Esophagus muscularis mucosa (tissue), 4 donors: ENCODE data around the gene RACGAP1. TPM values are rescaled to one million over a fixed set of nuclear protein-coding genes. Genes with fewer than 3 reads are reported as not detected.

Experiments
- DNase-seq: peaks from one replicate; pipeline ENCODE4 v3.0.0-alpha.2; 2017; ENCODE audit errors: extremely low spot score
- H3K27ac ChIP-seq, 4 donors: fragments of 200-600 bp; sonication (generic); replicated peaks in 1 of 4; 1 replicate in 3 of 4; 2 replicates in 1 of 4; pipeline ENCODE4 v1.5.1; 2016 to 2019; ENCODE audit warnings: mild to moderate bottlenecking in 1 of 4
- H3K27me3 ChIP-seq, 4 donors: fragments of 200-600 bp; sonication (generic); one replicate each; pipeline versions ENCODE4 v1.5.1 to v1.6.0; 2016 to 2019
- H3K36me3 ChIP-seq, 4 donors: fragments of 200-600 bp; sonication (generic); one replicate each; pipeline ENCODE4 v1.5.1; 2016 to 2019
- H3K4me1 ChIP-seq, 4 donors: fragments of 200-600 bp; sonication (generic); one replicate each; pipeline ENCODE4 v1.5.1; 2016 to 2019
- H3K4me3 ChIP-seq, 4 donors: fragments of 200-600 bp; sonication (generic); 1 replicate in 2 of 4; 2 replicates in 2 of 4; pipeline ENCODE4 v1.5.1; 2016 to 2019; ENCODE audit warnings: mild to moderate bottlenecking in 4 of 4, moderate library complexity in 1 of 4
- H3K9me3 ChIP-seq, 4 donors: fragments of 200-600 bp; sonication (generic); 1 replicate in 3 of 4; 2 replicates in 1 of 4; pipeline ENCODE4 v1.5.1; 2016 to 2019
- EP300 ChIP-seq: sonication (generic); formaldehyde crosslinking; IDR thresholded peaks from one replicate; pipeline ENCODE4 v1.6.1; 2017; ENCODE audit warnings: antibody characterized with exemption
- POLR2A ChIP-seq: fragments of 450-650 bp; IDR thresholded peaks from one replicate; pipeline ENCODE4 v1.6.1; 2017; ENCODE audit warnings: antibody characterized with exemption, moderate library complexity, mild to moderate bottlenecking, low read depth
- POLR2AphosphoS5 ChIP-seq, 2 donors: sonication (generic); formaldehyde crosslinking; IDR thresholded peaks; one replicate each; pipeline ENCODE4 v1.6.1; 2017; ENCODE audit warnings: antibody characterized with exemption in 2 of 2
- WGBS: methylation state at CpG from one replicate; pipeline ENCODE4 v1.1.5; 2018; 5-methylcytosine and 5-hydroxymethylcytosine counted together
- intact Hi-C: fragments of 100-400 bp; cut with DNase I; formaldehyde crosslinking; loops from one replicate; pipeline ENCODE4 v1.15.1; 2023
- total RNA-seq, 4 donors: library from RNA; depleted of rRNA; stranded (reverse); fragments of >200 nt; gene quantifications; one replicate each; pipeline versions ENCODE4 v1.1.0 to v1.2.1, GENCODE V29; 2016
- TF ChIP-seq, protein P1 (sequence below), 3 experiments: fragments of 200-600 bp in 2 of 3; fragments of 450-650 bp in 1 of 3; sonication (generic) in 2 of 3; IDR thresholded peaks; one replicate each; pipeline ENCODE4 v1.5.1; 2017 to 2019; ENCODE audit warnings: antibody characterized with exemption in 3 of 3, mild to moderate bottlenecking in 2 of 3, moderate library complexity in 1 of 3

Gene RACGAP1
- total RNA-seq, 4 donors from 2014 or later, result 10.5 to 13.3 (median 11.4) TPM

DNA sequence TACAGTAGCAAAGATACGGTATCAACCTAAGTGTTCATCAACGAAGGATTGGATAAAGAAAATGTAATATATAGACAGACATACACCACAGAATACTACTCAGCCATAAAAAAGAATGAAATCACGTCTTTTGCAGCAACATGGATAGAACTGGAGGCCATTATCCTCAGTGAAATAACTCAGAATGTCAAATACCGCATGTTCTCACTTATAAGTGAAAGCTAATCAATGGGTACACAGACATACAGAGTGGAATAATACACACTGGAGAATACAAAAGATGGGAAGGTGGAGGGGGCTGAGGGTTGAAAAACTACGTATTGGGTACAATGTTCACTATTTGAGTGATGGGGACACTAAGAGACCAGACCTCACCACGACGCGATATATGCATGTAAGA lies 1.1 kb downstream of the RACGAP1 start:
- no peaks in the 10 kb centered on the region for H3K9me3 ChIP-seq
- H3K4me3 ChIP-seq, result peak overlapping the region in 2 of 4 donors; percentile 70 to 78
- no peak for DNase-seq
- H3K27ac ChIP-seq, result no peak overlapping the region
- peaks cover 7 to 25% (median 13%) of the 10 kb centered on the region in 4 donors for H3K4me1 ChIP-seq
- H3K27me3 ChIP-seq, result no peaks in the 10 kb centered on the region
- intact Hi-C loops, result loop anchor here (5.0 kb wide), 1 partner anchor 43 kb away; no protein-coding TSS in a partner anchor
- WGBS, result 83% methylated on average over 8 of the region's 8 CpGs
- no peaks in the 10 kb centered on the region for H3K36me3 ChIP-seq
- TF ChIP-seq POLR2A (no peak), EP300 (no peak), POLR2AphosphoS5 (IDR thresholded peaks at IDR 0.05) (no peak)
- TF ChIP-seq, protein P1, sequence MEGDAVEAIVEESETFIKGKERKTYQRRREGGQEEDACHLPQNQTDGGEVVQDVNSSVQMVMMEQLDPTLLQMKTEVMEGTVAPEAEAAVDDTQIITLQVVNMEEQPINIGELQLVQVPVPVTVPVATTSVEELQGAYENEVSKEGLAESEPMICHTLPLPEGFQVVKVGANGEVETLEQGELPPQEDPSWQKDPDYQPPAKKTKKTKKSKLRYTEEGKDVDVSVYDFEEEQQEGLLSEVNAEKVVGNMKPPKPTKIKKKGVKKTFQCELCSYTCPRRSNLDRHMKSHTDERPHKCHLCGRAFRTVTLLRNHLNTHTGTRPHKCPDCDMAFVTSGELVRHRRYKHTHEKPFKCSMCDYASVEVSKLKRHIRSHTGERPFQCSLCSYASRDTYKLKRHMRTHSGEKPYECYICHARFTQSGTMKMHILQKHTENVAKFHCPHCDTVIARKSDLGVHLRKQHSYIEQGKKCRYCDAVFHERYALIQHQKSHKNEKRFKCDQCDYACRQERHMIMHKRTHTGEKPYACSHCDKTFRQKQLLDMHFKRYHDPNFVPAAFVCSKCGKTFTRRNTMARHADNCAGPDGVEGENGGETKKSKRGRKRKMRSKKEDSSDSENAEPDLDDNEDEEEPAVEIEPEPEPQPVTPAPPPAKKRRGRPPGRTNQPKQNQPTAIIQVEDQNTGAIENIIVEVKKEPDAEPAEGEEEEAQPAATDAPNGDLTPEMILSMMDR (IDR thresholded peaks at IDR 0.05), result no peak

DNA sequence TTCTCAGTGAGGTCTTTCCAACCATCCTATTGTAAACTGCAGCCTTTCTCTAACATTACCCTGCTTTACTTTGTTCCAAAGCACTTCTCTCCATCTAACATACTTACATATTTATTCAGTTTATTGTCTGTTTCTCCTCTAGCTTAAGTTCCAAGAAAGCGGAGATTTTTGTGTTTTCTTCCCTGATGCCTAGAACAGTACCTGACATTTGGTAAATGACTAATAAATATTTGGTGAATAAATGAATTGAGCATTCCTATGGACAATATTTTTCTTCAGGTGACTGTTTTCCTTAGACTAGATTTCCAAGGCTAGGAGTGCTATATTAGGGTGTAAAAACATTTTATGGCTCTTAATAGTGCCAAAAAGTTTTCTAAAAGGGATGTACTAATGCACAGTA lies 2.4 kb downstream of the RACGAP1 start:
- no peak overlapping the region for H3K4me3 ChIP-seq
- no peaks in the 10 kb centered on the region for H3K9me3 ChIP-seq
- H3K27me3 ChIP-seq, result no peaks in the 10 kb centered on the region
- 97% methylated on average over 1 of the region's 1 CpG for WGBS
- intact Hi-C loops, result loop anchor here (5.0 kb wide), 1 partner anchor 44 kb away; no protein-coding TSS in a partner anchor
- DNase-seq, result no peak
- H3K27ac ChIP-seq, result no peak overlapping the region
- no peaks in the 10 kb centered on the region for H3K36me3 ChIP-seq
- peaks cover 10 to 31% (median 21%) of the 10 kb centered on the region in 4 donors for H3K4me1 ChIP-seq
- TF ChIP-seq POLR2AphosphoS5 (IDR thresholded peaks at IDR 0.05) (no peak), POLR2A (no peak), EP300 (no peak)
- TF ChIP-seq, protein P1 (IDR thresholded peaks at IDR 0.05), result no peak

DNA sequence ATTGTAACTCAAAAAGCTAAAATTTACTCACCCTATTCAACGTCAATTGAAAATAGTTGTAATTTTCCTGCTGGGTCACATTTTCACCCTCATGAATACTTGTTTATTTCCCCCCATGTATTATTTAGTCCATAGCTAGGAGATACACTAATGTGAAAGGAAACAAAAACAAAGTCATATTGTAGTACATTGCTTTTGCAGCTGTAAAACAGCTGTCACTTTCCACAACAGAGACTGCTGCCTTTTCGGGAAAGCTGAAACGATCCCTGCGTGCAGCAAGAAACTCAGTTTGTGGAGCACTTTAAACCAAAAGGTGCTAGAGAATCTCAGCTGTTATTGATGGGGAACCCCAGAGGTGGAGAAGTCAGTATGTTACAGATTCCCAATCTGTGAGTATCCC lies 4.3 kb downstream of the RACGAP1 start:
- TF ChIP-seq EP300, result no peak
- TF ChIP-seq, protein P1 (IDR thresholded peaks at IDR 0.05), result no peak
- TF ChIP-seq POLR2AphosphoS5 (IDR thresholded peaks at IDR 0.05), result no peak
- no peak for TF ChIP-seq POLR2A
- Histone ChIP-seq H3K9me3 (no peaks in the 10 kb centered on the region), H3K27ac (peak overlapping the region in 1 of 4 donors; percentile 3), H3K36me3 (no peaks in the 10 kb centered on the region), H3K4me3 (no peak overlapping the region), H3K4me1 (peaks cover 18 to 49% (median 37%) of the 10 kb centered on the region in 4 donors), H3K27me3 (no peaks in the 10 kb centered on the region)
- WGBS, result 54% methylated on average over 4 of the region's 4 CpGs
- no peak for DNase-seq
- intact Hi-C loops, result loop anchor here (5.0 kb wide), 1 partner anchor 46 kb away; no protein-coding TSS in a partner anchor

GRCh38 chr12:50019524-50019923 lies 5.8 kb downstream of the RACGAP1 start:
- Histone ChIP-seq H3K4me3 (no peak overlapping the region), H3K27ac (no peak overlapping the region), H3K9me3 (no peaks in the 10 kb centered on the region), H3K36me3 (peaks cover 0 to 3% (median under 1%) of the 10 kb centered on the region in 4 donors), H3K27me3 (no peaks in the 10 kb centered on the region), H3K4me1 (peaks cover 12 to 41% (median 31%) of the 10 kb centered on the region in 4 donors)
- WGBS, result 96% methylated on average over 2 of the region's 2 CpGs
- TF ChIP-seq EP300 (no peak), POLR2AphosphoS5 (IDR thresholded peaks at IDR 0.05) (no peak), POLR2A (no peak)
- no peak for DNase-seq
- intact Hi-C loops, result no loop called here

- TF ChIP-seq, protein P1 (IDR thresholded peaks at IDR 0.05), result no peak
- 90% methylated on average over 2 of the region's 2 CpGs for WGBS
- Histone ChIP-seq H3K4me1 (peaks cover 12 to 36% (median 26%) of the 10 kb centered on the region in 4 donors), H3K27me3 (no peaks in the 10 kb centered on the region), H3K27ac (no peak overlapping the region), H3K9me3 (no peaks in the 10 kb centered on the region), H3K4me3 (no peak overlapping the region), H3K36me3 (peaks cover 0 to 7% (median 2%) of the 10 kb centered on the region in 4 donors)
- DNase-seq, result no peak
- intact Hi-C loops, result no loop called here
Observed at GRCh38 chr12:50018968-50019367, 6.3 kb downstream of the RACGAP1 start.
